ENCODE measurements around the gene TMEM52. TPM values are rescaled to one million over a fixed set of nuclear protein-coding genes. Genes with fewer than 3 reads are reported as not detected.

TMEM52 gene
- polyA plus RNA-seq, 2 of the 4 experiments (the other 2 are of a cell fraction): 0.36 to 0.41 TPM

DNA sequence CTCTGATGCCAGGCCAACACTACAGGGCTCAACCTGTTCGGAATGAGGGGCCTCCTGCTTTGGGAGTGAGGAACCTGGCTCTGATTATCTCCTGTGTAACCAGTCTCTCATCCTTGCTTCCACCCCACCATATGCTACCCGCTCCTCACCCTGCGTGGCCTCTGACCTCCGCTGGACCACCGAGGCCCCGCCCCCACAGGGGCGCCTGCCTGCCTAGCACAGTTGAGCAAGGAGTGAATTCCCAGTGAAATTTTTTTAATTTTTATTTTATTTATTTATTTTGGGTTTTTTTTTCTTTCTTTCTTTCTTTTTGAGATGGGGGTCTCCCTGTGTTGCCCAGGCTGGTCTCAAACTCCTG lies 26.3 kb downstream of the TMEM52 start:
- POLR2A ChIA-PET: no interaction called here
- CTCF ChIA-PET: interaction anchor here (1.4 to 1.6 kb wide), 2 partner anchors 8 to 13 kb away, joined by 4 to 6 read pairs; no protein-coding TSS in a partner anchor
- Histone ChIP-seq H3K4me3 (no peak overlapping the region), H3K27ac (no peak overlapping the region), H3K4me1 (peaks cover 41% of the 10 kb centered on the region), H3K9me3 (no peaks in the 10 kb centered on the region), H3K4me2 (no peak overlapping the region)
- no peak for DNase-seq (ENCODE audit: low read depth in 1 of 2, low spot score in 1 of 2)
- FAIRE-seq: no peak
- WGBS (ENCODE audit: missing lambda C conversion rate): 94% methylated on average over 7 of the region's 7 CpGs
- ATAC-seq: no peak
- TF ChIP-seq RARB (CRISPR knock-in tag; IDR thresholded peaks at IDR 0.05) (no peak), RFX5 (IDR thresholded peaks at IDR 0.05) (no peak), HOXB5 (CRISPR knock-in tag; IDR thresholded peaks at IDR 0.05) (no peak), ZFP36 (IDR thresholded peaks at IDR 0.05; ENCODE audit: borderline replicate concordance, partially characterized antibody) (no peak), ZSCAN20 (CRISPR knock-in tag; IDR thresholded peaks at IDR 0.05) (no peak), HDAC2 (IDR thresholded peaks at IDR 0.05) (no peak), MAZ (IDR thresholded peaks at IDR 0.05; ENCODE audit: borderline replicate concordance, low read depth, low read length) (no peak), POLR2AphosphoS2 (conservative IDR thresholded peaks at IDR 0.05; ENCODE audit: low read length) (no peak), MYC (IDR thresholded peaks at IDR 0.05; ENCODE audit: borderline replicate concordance, low read length) (no peak), RCOR1 (IDR thresholded peaks at IDR 0.05; ENCODE audit: low read depth, low read length) (no peak), KDM1A (IDR thresholded peaks at IDR 0.05; ENCODE audit: low read depth) (no peak), EP300 (IDR thresholded peaks at IDR 0.05) (no peak), TP53 (CRISPR knock-in tag; IDR thresholded peaks at IDR 0.05) (no peak)
- TF ChIP-seq, protein P1, sequence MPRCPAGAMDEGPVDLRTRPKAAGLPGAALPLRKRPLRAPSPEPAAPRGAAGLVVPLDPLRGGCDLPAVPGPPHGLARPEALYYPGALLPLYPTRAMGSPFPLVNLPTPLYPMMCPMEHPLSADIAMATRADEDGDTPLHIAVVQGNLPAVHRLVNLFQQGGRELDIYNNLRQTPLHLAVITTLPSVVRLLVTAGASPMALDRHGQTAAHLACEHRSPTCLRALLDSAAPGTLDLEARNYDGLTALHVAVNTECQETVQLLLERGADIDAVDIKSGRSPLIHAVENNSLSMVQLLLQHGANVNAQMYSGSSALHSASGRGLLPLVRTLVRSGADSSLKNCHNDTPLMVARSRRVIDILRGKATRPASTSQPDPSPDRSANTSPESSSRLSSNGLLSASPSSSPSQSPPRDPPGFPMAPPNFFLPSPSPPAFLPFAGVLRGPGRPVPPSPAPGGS (IDR thresholded peaks at IDR 0.05): no peak
- TF ChIP-seq, protein P2, sequence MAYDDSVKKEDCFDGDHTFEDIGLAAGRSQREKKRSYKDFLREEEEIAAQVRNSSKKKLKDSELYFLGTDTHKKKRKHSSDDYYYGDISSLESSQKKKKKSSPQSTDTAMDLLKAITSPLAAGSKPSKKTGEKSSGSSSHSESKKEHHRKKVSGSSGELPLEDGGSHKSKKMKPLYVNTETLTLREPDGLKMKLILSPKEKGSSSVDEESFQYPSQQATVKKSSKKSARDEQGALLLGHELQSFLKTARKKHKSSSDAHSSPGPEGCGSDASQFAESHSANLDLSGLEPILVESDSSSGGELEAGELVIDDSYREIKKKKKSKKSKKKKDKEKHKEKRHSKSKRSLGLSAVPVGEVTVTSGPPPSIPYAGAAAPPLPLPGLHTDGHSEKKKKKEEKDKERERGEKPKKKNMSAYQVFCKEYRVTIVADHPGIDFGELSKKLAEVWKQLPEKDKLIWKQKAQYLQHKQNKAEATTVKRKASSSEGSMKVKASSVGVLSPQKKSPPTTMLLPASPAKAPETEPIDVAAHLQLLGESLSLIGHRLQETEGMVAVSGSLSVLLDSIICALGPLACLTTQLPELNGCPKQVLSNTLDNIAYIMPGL (CRISPR knock-in tag; IDR thresholded peaks at IDR 0.05; ENCODE audit: borderline replicate concordance): no peak
- TF ChIP-seq, protein P3, sequence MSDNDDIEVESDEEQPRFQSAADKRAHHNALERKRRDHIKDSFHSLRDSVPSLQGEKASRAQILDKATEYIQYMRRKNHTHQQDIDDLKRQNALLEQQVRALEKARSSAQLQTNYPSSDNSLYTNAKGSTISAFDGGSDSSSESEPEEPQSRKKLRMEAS (IDR thresholded peaks at IDR 0.05): no peak
- TF ChIP-seq, protein P4, sequence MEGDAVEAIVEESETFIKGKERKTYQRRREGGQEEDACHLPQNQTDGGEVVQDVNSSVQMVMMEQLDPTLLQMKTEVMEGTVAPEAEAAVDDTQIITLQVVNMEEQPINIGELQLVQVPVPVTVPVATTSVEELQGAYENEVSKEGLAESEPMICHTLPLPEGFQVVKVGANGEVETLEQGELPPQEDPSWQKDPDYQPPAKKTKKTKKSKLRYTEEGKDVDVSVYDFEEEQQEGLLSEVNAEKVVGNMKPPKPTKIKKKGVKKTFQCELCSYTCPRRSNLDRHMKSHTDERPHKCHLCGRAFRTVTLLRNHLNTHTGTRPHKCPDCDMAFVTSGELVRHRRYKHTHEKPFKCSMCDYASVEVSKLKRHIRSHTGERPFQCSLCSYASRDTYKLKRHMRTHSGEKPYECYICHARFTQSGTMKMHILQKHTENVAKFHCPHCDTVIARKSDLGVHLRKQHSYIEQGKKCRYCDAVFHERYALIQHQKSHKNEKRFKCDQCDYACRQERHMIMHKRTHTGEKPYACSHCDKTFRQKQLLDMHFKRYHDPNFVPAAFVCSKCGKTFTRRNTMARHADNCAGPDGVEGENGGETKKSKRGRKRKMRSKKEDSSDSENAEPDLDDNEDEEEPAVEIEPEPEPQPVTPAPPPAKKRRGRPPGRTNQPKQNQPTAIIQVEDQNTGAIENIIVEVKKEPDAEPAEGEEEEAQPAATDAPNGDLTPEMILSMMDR (IDR thresholded peaks at IDR 0.05): no peak
- TF ChIP-seq, protein P5, sequence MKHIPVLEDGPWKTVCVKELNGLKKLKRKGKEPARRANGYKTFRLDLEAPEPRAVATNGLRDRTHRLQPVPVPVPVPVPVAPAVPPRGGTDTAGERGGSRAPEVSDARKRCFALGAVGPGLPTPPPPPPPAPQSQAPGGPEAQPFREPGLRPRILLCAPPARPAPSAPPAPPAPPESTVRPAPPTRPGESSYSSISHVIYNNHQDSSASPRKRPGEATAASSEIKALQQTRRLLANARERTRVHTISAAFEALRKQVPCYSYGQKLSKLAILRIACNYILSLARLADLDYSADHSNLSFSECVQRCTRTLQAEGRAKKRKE (CRISPR knock-in tag; IDR thresholded peaks at IDR 0.05; ENCODE audit: low read depth): no peak

DNA sequence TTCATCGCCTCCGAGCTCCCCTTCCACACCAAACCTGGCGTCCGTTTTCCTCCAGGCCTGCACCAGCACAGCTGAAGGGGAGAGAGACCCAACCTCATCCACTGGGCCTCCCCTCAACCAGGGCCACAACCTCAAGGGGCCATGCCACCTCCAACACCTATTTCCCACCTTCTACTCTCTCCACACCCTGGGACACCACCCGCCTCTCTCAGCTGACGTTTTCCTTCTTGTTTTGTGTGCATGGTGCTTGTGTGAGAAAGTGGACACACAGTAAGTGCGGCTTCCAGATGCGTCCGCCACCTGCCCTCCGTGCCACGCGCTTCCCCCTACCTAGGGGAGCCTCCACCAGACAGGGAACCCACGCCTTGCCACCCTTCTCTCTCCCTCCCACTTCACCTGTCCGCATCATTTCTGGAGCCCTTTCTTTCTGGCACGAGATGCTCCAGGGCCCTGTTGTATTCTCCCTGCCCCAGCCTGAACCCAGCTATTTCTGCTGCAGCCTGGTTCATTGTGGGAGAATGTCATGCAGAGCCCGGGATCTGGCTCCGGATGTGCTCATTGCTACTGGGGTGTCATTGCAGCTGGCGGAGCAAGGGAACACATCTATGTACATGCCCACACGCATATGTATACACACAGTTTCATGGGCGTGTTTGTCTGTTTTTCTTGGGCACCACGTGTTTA lies 26.9 kb downstream of the TMEM52 start:
- TF ChIP-seq MAZ (IDR thresholded peaks at IDR 0.05; ENCODE audit: borderline replicate concordance, low read depth, low read length): no peak
- TF ChIP-seq, protein P6, sequence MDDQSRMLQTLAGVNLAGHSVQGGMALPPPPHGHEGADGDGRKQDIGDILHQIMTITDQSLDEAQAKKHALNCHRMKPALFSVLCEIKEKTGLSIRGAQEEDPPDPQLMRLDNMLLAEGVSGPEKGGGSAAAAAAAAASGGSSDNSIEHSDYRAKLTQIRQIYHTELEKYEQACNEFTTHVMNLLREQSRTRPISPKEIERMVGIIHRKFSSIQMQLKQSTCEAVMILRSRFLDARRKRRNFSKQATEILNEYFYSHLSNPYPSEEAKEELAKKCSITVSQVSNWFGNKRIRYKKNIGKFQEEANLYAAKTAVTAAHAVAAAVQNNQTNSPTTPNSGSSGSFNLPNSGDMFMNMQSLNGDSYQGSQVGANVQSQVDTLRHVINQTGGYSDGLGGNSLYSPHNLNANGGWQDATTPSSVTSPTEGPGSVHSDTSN (IDR thresholded peaks at IDR 0.05): no peak
- TF ChIP-seq NFE2L2 (conservative IDR thresholded peaks at IDR 0.05; ENCODE audit: low read length): no peak
- TF ChIP-seq ZSCAN20 (CRISPR knock-in tag; IDR thresholded peaks at IDR 0.05): no peak
- no peak for TF ChIP-seq JUN (IDR thresholded peaks at IDR 0.05)
- no peak for TF ChIP-seq CBX8 (IDR thresholded peaks at IDR 0.05)
- TF ChIP-seq ESRRA (IDR thresholded peaks at IDR 0.05; ENCODE audit: borderline replicate concordance, low read length): no peak
- no peak for TF ChIP-seq RCOR1 (IDR thresholded peaks at IDR 0.05; ENCODE audit: low read depth, low read length)
- no peak for TF ChIP-seq CHD2 (IDR thresholded peaks at IDR 0.05; ENCODE audit: low read length, partially characterized antibody)
- TF ChIP-seq CEBPB (IDR thresholded peaks at IDR 0.05): no peak
- TF ChIP-seq RNF2 (IDR thresholded peaks at IDR 0.05; ENCODE audit: borderline replicate concordance, low read depth): no peak
- TF ChIP-seq, protein P7, sequence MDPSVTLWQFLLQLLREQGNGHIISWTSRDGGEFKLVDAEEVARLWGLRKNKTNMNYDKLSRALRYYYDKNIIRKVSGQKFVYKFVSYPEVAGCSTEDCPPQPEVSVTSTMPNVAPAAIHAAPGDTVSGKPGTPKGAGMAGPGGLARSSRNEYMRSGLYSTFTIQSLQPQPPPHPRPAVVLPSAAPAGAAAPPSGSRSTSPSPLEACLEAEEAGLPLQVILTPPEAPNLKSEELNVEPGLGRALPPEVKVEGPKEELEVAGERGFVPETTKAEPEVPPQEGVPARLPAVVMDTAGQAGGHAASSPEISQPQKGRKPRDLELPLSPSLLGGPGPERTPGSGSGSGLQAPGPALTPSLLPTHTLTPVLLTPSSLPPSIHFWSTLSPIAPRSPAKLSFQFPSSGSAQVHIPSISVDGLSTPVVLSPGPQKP (IDR thresholded peaks at IDR 0.05; ENCODE audit: low read depth, low read length): no peak
- TF ChIP-seq TFCP2L1 (CRISPR knock-in tag; IDR thresholded peaks at IDR 0.05): no peak
- WGBS (ENCODE audit: missing lambda C conversion rate): 84% methylated on average over 19 of the region's 21 CpGs
- CTCF ChIA-PET: interaction anchor here (1.4 to 1.6 kb wide), 2 partner anchors 9 to 14 kb away, joined by 4 to 6 read pairs; no protein-coding TSS in a partner anchor
- H3K27ac ChIP-seq: peak overlapping the region; percentile 97 to 100
- POLR2A ChIA-PET: no interaction called here
- H3K4me3 ChIP-seq: peak overlapping the region; percentile 89
- peaks cover 44% of the 10 kb centered on the region for H3K4me1 ChIP-seq
- DNase-seq (ENCODE audit: low read depth in 1 of 2, low spot score in 1 of 2) (no peak), ATAC-seq (no peak), FAIRE-seq (no peak)
- peak overlapping the region; percentile 92 for H3K4me2 ChIP-seq
- H3K9me3 ChIP-seq: no peaks in the 10 kb centered on the region
